GM12878 (cell line): ENCODE measurements around the gene GABBR2.

ENCODE experiments used
- BCLAF1 ChIP-seq: fragments of 450-650 bp; IDR thresholded peaks from 2 replicates; pipeline ENCODE4 v1.6.1; 2017; ENCODE audit warnings: antibody characterized with exemption, mild to moderate bottlenecking, moderate library complexity
- CEBPZ ChIP-seq: fragments of 150-350 bp; IDR thresholded peaks from 2 replicates; pipeline ENCODE4 v1.6.1; 2016; ENCODE audit warnings: low read depth, low read length
- CTCF ChIP-seq, 3 experiments: IDR thresholded peaks in 2 of 3; conservative IDR thresholded peaks in 1 of 3; 2 replicates each; pipeline ENCODE4 v1.5.1; 2011; ENCODE audit warnings: low read depth in 3 of 3, low read length in 3 of 3, mild to moderate bottlenecking in 3 of 3, control low read depth in 2 of 3, moderate library complexity in 2 of 3, inconsistent platforms in 1 of 3, mixed read lengths in 1 of 3; ENCODE audit not compliant: control insufficient read depth in 2 of 3, insufficient read depth in 1 of 3; ENCODE audit errors: extremely low read depth in 1 of 3
- ELK1 ChIP-seq: IDR thresholded peaks from 2 replicates; pipeline ENCODE4 v1.6.1; 2012; ENCODE audit warnings: low read depth, low read length, improper control_type of control experiment
- EP300 ChIP-seq, 2 experiments: fragments of 150-350 bp in 1 of 2; IDR thresholded peaks; 2 replicates each; pipeline ENCODE4 v1.6.1; 2011 to 2012; ENCODE audit warnings: low read depth in 2 of 2, low read length in 2 of 2, borderline replicate concordance in 1 of 2, improper control_type of control experiment in 1 of 2, inconsistent platforms in 1 of 2; ENCODE audit not compliant: control insufficient read depth in 1 of 2
- PAX5 ChIP-seq: IDR thresholded peaks from 2 replicates; pipeline ENCODE4 v1.6.1; 2011; ENCODE audit warnings: low read depth, low read length, borderline replicate concordance
- POLR2A ChIP-seq: IDR thresholded peaks from 2 replicates; pipeline ENCODE4 v1.6.1; 2011; ENCODE audit warnings: low read depth, mild to moderate bottlenecking, low read length
- POLR2AphosphoS5 ChIP-seq: IDR thresholded peaks from 2 replicates; pipeline ENCODE4 v1.6.1; 2011; ENCODE audit warnings: mild to moderate bottlenecking, low read length, inconsistent platforms
- RAD21 ChIP-seq: IDR thresholded peaks from 2 replicates; pipeline ENCODE4 v1.6.1; 2011; ENCODE audit warnings: mild to moderate bottlenecking, low read depth, low read length, moderate library complexity; ENCODE audit not compliant: insufficient read depth
- ZBTB40 ChIP-seq: fragments of 450-650 bp; IDR thresholded peaks from 2 replicates; pipeline ENCODE4 v1.6.1; 2016; ENCODE audit warnings: mild to moderate bottlenecking, moderate library complexity, borderline replicate concordance

GRCh38 chr9:98593354-98594253 is 115.1 kb downstream of the GABBR2 start:
- no peak for TF ChIP-seq RAD21
- no peak for TF ChIP-seq ELK1
- TF ChIP-seq POLR2A: no peak
- no peak for TF ChIP-seq CTCF (IDR thresholded peaks at IDR 0.05 in 2 of 3, conservative IDR thresholded peaks at IDR 0.05 in 1 of 3; ENCODE audit: control insufficient read depth in 2 of 3, extremely low read depth in 1 of 3, insufficient read depth in 1 of 3, low read depth in 3 of 3, low read length in 3 of 3)
- TF ChIP-seq EP300 (IDR thresholded peaks at IDR 0.05; ENCODE audit: borderline replicate concordance in 1 of 2, control insufficient read depth in 1 of 2, low read depth in 2 of 2, low read length in 2 of 2): no peak
- no peak for TF ChIP-seq POLR2AphosphoS5
- no peak for TF ChIP-seq CEBPZ
- no peak for TF ChIP-seq BCLAF1
- no peak for TF ChIP-seq PAX5
- no peak for TF ChIP-seq ZBTB40
